ENCODE results near the gene EDN2. TPM values are rescaled to one million over a fixed set of nuclear protein-coding genes. Genes with fewer than 3 reads are reported as not detected.

The EDN2 gene
- total RNA-seq, 1 donor from 2014 or later = not detected

GRCh38 chr1:41436281-41437010, 48.0 kb downstream of the EDN2 start:
- no peaks in the 10 kb centered on the region for H3K36me3 Mint-ChIP-seq (ENCODE audit: insufficient read depth)

GRCh38 chr1:41435570-41436178, 48.8 kb downstream of the EDN2 start:
- Mint-ChIP-seq H3K27me3 (peaks cover 31% of the 10 kb centered on the region), H3K36me3 (ENCODE audit: insufficient read depth) (no peaks in the 10 kb centered on the region), H3K9me3 (ENCODE audit: low read depth) (no peaks in the 10 kb centered on the region), H3K4me3 (ENCODE audit: low read depth) (no peak overlapping the region), H3K4me1 (ENCODE audit: low read depth) (no peaks in the 10 kb centered on the region), H3K27ac (no peak overlapping the region)
- TF ChIP-seq, protein P1, sequence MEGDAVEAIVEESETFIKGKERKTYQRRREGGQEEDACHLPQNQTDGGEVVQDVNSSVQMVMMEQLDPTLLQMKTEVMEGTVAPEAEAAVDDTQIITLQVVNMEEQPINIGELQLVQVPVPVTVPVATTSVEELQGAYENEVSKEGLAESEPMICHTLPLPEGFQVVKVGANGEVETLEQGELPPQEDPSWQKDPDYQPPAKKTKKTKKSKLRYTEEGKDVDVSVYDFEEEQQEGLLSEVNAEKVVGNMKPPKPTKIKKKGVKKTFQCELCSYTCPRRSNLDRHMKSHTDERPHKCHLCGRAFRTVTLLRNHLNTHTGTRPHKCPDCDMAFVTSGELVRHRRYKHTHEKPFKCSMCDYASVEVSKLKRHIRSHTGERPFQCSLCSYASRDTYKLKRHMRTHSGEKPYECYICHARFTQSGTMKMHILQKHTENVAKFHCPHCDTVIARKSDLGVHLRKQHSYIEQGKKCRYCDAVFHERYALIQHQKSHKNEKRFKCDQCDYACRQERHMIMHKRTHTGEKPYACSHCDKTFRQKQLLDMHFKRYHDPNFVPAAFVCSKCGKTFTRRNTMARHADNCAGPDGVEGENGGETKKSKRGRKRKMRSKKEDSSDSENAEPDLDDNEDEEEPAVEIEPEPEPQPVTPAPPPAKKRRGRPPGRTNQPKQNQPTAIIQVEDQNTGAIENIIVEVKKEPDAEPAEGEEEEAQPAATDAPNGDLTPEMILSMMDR (IDR thresholded peaks at IDR 0.05; ENCODE audit: unreplicated experiment) = no peak
- DNase-seq (ENCODE audit: low spot score, unreplicated experiment) = no peak

More at GRCh38 chr1:41436281-41437010, 48.0 kb downstream of the EDN2 start:
- Mint-ChIP-seq H3K4me3 (ENCODE audit: low read depth) (no peak overlapping the region), H3K27ac (no peak overlapping the region), H3K4me1 (ENCODE audit: low read depth) (no peaks in the 10 kb centered on the region), H3K9me3 (ENCODE audit: low read depth) (no peaks in the 10 kb centered on the region), H3K27me3 (peaks cover 31% of the 10 kb centered on the region)
- TF ChIP-seq, protein P1 (IDR thresholded peaks at IDR 0.05; ENCODE audit: unreplicated experiment) = no peak
- no peak for DNase-seq (ENCODE audit: low spot score, unreplicated experiment)

DNA sequence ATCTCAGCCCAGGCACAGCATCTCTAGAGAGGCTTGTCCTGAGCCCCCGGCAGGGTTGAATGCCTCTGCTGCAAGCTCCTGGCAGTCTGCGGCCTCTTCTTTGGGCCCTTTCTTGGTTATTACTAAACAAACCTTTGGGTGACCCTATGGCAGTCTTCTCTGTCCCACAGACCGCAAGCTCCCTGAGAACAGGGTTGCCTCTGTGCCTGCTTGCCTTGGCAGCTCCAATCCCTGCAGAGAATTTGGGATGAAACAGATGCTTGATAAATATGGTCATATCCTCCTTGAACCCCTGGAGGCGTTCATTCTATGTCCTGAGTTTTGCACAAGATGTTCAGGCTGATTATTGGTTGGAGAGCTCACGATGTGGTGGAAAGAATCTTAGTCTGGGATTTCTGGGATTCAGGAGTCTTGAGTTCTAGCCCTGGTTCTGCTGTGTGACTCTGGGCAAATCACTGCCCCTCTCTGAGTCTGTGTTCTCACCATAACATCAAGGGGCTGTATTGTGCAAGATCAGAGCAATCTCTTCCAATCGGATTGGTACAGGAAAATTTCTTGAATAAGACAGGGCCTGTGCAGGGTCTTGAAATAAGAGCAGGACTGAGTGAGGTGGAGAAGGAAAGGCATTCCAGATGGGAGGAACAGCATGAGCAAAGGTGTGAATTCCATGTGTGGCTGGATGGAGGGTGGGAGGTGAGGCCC, 49.6 kb downstream of the EDN2 start:
- Mint-ChIP-seq H3K27ac (no peak overlapping the region), H3K4me1 (ENCODE audit: low read depth) (no peaks in the 10 kb centered on the region)

GRCh38 chr1:41434306-41434705, 50.2 kb downstream of the EDN2 start:
- Mint-ChIP-seq H3K27ac (no peak overlapping the region), H3K36me3 (ENCODE audit: insufficient read depth) (no peaks in the 10 kb centered on the region), H3K27me3 (peaks cover 35% of the 10 kb centered on the region)

More for the DNA sequence above, 49.6 kb downstream of the EDN2 start:
- Mint-ChIP-seq H3K27me3 (peaks cover 35% of the 10 kb centered on the region), H3K36me3 (ENCODE audit: insufficient read depth) (no peaks in the 10 kb centered on the region), H3K9me3 (ENCODE audit: low read depth) (no peaks in the 10 kb centered on the region), H3K4me3 (ENCODE audit: low read depth) (no peak overlapping the region)
- TF ChIP-seq, protein P1 (IDR thresholded peaks at IDR 0.05; ENCODE audit: unreplicated experiment) = no peak
- DNase-seq (ENCODE audit: low spot score, unreplicated experiment) = no peak

GRCh38 chr1:41433501-41433900, 51.0 kb downstream of the EDN2 start:
- H3K36me3 Mint-ChIP-seq (ENCODE audit: insufficient read depth) = no peaks in the 10 kb centered on the region
- H3K4me3 Mint-ChIP-seq (ENCODE audit: low read depth) = no peak overlapping the region
- no peaks in the 10 kb centered on the region for H3K4me1 Mint-ChIP-seq (ENCODE audit: low read depth)
- no peaks in the 10 kb centered on the region for H3K9me3 Mint-ChIP-seq (ENCODE audit: low read depth)
- peaks cover 38% of the 10 kb centered on the region for H3K27me3 Mint-ChIP-seq
- no peak for DNase-seq (ENCODE audit: low spot score, unreplicated experiment)
- no peak overlapping the region for H3K27ac Mint-ChIP-seq
- TF ChIP-seq, protein P1 (IDR thresholded peaks at IDR 0.05; ENCODE audit: unreplicated experiment) = no peak

More at GRCh38 chr1:41434306-41434705, 50.2 kb downstream of the EDN2 start:
- TF ChIP-seq, protein P1 (IDR thresholded peaks at IDR 0.05; ENCODE audit: unreplicated experiment) = no peak
- H3K4me1 Mint-ChIP-seq (ENCODE audit: low read depth) = no peaks in the 10 kb centered on the region
- no peak for DNase-seq (ENCODE audit: low spot score, unreplicated experiment)
- no peaks in the 10 kb centered on the region for H3K9me3 Mint-ChIP-seq (ENCODE audit: low read depth)
- H3K4me3 Mint-ChIP-seq (ENCODE audit: low read depth) = no peak overlapping the region

All from progenitor cell of endocrine pancreas (in vitro differentiated cells).